ENCODE results near the gene MMRN1. TPM values are rescaled to one million over a fixed set of nuclear protein-coding genes. Genes with fewer than 3 reads are reported as not detected.

Gene MMRN1
- total RNA-seq, 1 experiment from 2014 or later = not detected

DNA sequence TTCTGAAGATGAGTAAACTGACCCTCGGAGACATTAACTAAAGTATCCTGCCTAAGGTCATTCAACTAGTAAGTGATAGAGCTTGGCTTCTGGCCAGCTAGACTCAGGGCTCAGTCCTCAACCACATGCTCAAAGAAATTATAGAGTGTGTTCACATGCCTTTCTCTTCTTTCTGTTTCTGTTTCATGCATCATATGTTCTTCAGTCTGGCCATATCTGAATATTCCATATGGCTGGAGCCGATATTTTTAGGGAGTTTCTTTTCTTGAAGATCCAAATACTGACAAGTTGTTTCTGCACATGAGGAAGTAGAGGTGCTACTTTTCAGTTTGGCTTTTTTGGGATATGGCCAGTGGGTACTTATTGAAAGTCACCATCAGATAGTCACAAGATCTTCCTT is 44.9 kb downstream of the MMRN1 start:
- no peaks in the 10 kb centered on the region for H3K4me1 ChIP-seq (replicated peaks)
- H3K27me3 ChIP-seq (replicated peaks) = 0 out of 2 replicates have a peak, but pooled peaks cover 3% of the 10 kb centered on the region
- no peak for DNase-seq (ENCODE audit: low read depth in 1 of 2, low spot score in 2 of 2)

DNA sequence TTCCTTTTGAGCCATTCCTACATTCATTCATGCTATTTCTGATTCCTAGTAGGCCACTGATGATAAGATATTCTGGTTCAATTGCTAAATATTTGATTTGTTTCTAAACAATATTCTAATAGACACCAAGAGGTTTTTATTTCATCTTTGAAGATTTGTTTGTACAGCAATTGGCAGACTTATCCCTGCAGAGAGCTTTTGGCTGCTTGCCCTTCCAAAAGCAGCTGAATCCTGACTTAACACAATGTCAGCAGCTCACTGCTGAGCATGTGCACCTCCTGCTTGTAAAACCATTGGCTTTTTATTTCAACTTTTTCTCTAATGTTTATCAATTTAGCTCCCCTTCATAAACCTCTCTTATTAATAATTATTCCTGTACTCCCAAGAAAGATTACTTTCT is 45.3 kb downstream of the MMRN1 start:
- H3K9me3 ChIP-seq (replicated peaks) = no peaks in the 10 kb centered on the region
- 0 out of 2 replicates have a peak, but pooled peaks cover 3% of the 10 kb centered on the region for H3K27me3 ChIP-seq (replicated peaks)
- H3K4me1 ChIP-seq (replicated peaks) = no peaks in the 10 kb centered on the region
- no peak overlapping the region for H3K27ac ChIP-seq
- no peaks in the 10 kb centered on the region for H3K36me3 ChIP-seq
- DNase-seq (ENCODE audit: low read depth in 1 of 2, low spot score in 2 of 2) = no peak
- no peak overlapping the region for H3K4me3 ChIP-seq

More for the DNA sequence above, 44.9 kb downstream of the MMRN1 start:
- H3K9me3 ChIP-seq (replicated peaks) = no peaks in the 10 kb centered on the region
- H3K36me3 ChIP-seq = no peaks in the 10 kb centered on the region
- H3K4me3 ChIP-seq = no peak overlapping the region
- H3K27ac ChIP-seq = no peak overlapping the region

DNA sequence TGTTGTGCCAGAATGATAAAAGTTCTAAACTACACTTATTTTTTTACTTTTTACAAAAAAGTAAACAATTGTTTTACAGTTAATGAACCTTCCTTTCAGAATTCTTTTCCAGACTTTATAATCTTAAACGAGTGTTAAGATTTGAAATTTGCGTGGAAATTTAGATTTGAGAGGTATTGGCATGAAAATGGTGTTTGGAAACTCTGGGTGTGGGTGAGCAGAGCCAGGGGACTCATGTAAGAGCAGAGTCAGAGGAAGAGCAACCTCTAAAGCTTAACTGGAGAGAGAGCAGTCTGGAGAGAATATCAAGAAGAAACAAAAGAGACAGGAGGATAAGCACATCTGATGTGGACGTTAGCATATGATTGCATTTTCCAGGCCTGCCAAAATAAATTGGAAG is 48.2 kb downstream of the MMRN1 start:
- Histone ChIP-seq H3K27me3 (replicated peaks) (0 out of 2 replicates have a peak, but pooled peaks cover 3% of the 10 kb centered on the region), H3K4me3 (no peak overlapping the region), H3K9me3 (replicated peaks) (no peaks in the 10 kb centered on the region), H3K27ac (no peak overlapping the region), H3K4me1 (replicated peaks) (no peaks in the 10 kb centered on the region), H3K36me3 (no peaks in the 10 kb centered on the region)
- no peak for DNase-seq (ENCODE audit: low read depth in 1 of 2, low spot score in 2 of 2)

DNA sequence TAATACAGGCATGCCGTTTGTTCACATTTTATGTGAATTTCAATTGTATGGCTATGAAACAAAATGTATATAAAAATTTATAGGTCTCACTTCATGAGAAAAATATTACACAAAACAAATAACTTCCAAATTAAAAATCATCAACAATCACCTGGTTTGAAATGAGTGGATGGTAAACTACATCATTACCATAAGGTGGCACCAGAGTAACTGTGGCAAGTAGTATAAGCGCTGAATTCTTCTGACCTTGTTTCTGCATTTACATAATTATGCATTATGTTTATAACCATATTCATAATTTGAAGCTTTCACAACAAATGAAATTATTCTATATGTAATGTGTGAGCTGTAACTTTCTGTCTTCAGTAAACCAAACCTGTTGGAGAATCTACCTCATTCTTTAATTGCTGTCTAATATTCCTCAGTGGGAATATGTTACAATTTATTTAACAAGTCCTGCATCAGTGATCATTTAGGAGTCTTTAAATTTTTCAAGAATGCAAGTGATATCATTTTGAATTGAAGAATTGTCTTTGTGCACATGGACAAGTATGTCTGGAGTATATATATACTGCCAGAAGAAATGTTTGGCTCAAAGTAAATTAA is 55.2 kb downstream of the MMRN1 start:
- no peaks in the 10 kb centered on the region for H3K9me3 ChIP-seq (replicated peaks)
- no peaks in the 10 kb centered on the region for H3K4me1 ChIP-seq (replicated peaks)
- DNase-seq (ENCODE audit: low read depth in 1 of 2, low spot score in 2 of 2) = no peak
- peaks cover 6% of the 10 kb centered on the region; the same call in 1 of the 2 replicates for H3K27me3 ChIP-seq (replicated peaks)
- H3K27ac ChIP-seq = no peak overlapping the region
- H3K36me3 ChIP-seq = no peaks in the 10 kb centered on the region
- no peak overlapping the region for H3K4me3 ChIP-seq

DNA sequence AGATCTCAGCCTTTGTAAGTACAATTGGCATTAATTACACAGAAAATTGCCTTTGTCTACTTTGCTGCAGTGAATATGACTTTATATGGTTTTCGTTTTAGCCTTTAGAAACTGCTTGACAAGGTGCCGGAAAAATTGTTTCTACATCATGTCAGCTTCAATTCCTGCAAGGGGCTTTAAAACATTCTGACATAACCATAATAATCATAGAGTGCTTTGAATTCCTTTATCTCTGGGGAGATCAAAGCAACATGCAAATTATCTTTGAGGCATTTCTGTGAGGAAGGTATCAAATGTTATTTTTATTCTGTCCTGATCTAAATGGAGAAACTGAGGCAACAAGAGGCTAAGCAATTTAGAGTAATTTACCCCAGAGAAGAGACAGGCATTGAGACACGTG is 57.8 kb downstream of the MMRN1 start:
- H3K9me3 ChIP-seq (replicated peaks) = no peaks in the 10 kb centered on the region
- no peaks in the 10 kb centered on the region for H3K4me1 ChIP-seq (replicated peaks)
- no peak overlapping the region for H3K4me3 ChIP-seq
- peaks cover 6% of the 10 kb centered on the region; the same call in 1 of the 2 replicates for H3K27me3 ChIP-seq (replicated peaks)
- no peak for DNase-seq (ENCODE audit: low read depth in 1 of 2, low spot score in 2 of 2)
- no peaks in the 10 kb centered on the region for H3K36me3 ChIP-seq
- H3K27ac ChIP-seq = no peak overlapping the region

DNA sequence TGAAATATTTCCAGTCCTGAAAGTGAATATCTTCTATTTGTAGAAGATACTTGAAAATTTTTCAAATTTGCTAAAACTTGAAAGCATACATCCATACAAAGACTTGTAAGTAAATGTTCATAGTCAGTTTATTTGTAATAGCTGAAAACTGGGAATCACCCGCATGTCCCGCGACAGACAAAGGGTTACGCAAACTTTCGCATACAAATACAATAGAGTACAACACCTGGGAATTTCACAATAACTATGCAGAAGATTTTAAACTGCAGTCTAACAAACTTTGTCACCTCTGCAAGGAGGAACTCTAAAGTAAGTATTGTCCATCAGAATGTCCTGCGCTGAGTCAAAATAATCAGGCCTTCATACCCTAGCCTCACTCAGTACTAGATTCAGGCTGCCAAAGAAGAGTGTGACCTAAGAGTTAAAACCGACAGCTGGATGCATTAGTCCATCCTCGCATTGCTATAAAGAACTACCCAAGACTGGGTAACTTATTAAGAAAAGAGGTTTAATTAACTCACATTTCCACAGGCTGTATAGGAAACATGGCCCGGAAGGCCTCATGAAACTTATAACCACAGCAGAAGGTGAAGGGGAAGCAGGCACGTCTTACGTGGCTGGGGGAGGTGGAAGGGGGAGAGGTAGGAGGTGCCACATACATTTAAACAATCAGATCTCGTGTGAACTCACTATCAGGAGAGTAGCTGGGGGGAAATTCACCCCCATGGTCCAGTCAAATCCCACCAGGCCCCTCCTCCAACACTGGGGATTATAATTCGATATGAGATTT is 60.4 kb downstream of the MMRN1 start:
- no peak overlapping the region for H3K4me3 ChIP-seq
- DNase-seq (ENCODE audit: low read depth in 1 of 2, low spot score in 2 of 2) = no peak
- H3K4me1 ChIP-seq (replicated peaks) = no peaks in the 10 kb centered on the region
- H3K9me3 ChIP-seq (replicated peaks) = no peaks in the 10 kb centered on the region
- H3K27me3 ChIP-seq (replicated peaks) = 0 out of 2 replicates have a peak, but pooled peaks cover 4% of the 10 kb centered on the region
- H3K36me3 ChIP-seq = no peaks in the 10 kb centered on the region
- H3K27ac ChIP-seq = no peak overlapping the region

DNA sequence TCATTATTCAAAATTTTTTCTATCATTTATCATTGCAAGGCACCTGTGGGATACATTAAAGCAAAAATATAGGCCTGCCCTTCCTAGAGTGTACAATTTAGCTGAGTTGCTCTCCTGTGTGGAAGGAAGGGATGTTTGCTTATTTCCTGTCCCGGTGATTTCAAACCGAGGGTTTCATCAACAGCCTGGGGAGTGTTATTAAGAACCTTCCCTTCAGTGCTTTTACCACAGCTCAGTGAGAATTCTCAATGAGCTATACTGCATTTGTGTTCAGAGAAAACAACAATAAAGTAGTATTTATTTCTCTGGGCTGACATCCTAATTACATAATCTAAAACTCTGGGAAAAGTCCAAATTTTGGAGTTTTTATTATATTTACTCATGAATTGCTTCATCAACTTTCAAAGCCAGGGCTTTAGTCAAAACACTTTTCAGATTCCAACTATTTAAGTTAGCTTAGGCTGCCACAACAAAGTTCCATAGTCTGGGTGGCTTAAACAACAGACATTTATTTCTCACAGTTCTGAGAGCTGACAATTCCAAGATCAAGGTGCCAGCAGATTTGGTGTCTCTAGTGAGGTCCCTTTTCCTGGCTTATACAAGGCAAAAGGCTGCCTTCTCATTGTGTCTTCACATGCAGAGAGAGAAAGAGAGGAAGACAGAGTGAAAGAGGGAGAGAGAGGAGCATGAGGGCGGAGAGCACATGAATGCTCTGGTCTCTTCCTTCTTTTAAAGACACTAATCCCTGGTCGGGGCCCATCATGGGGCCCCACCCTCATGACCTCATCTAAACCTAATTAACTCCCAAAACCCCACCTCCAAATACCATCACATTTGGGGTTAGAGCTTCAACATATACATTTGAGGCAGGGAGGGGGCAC is 62.6 kb downstream of the MMRN1 start:
- Histone ChIP-seq H3K4me1 (replicated peaks) (no peaks in the 10 kb centered on the region), H3K36me3 (no peaks in the 10 kb centered on the region), H3K27me3 (replicated peaks) (0 out of 2 replicates have a peak, but pooled peaks cover 2% of the 10 kb centered on the region), H3K9me3 (replicated peaks) (no peaks in the 10 kb centered on the region), H3K4me3 (no peak overlapping the region), H3K27ac (no peak overlapping the region)
- no peak for DNase-seq (ENCODE audit: low read depth in 1 of 2, low spot score in 2 of 2)

DNA sequence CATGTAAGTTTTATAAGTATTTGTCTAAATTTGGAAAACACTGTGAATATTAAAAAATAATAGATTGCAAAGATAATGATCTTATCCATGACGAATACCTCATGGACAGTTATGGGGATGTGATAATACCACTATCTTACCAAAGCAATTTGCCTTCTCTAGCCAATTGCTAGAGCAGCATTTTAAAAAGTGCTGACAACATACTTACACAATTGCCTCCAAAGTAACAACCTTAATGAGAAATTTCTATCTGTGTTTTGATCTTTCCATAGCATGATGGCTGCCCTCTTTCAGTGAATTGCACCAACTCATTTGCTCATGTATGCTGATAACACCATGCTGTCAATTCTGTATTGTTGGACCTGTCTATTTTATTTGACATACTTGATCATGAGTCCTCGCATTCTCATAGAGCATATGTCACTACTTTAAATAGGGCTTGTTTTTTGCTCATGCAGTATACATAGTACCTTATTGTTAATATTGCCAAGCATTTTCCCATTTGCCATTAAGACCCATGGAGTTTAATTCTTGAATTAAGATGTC is 87.2 kb downstream of the MMRN1 start:
- Histone ChIP-seq H3K27ac (no peak overlapping the region), H3K27me3 (replicated peaks) (no peaks in the 10 kb centered on the region), H3K9me3 (replicated peaks) (no peaks in the 10 kb centered on the region), H3K4me1 (replicated peaks) (no peaks in the 10 kb centered on the region), H3K4me3 (no peak overlapping the region), H3K36me3 (no peaks in the 10 kb centered on the region)
- DNase-seq (ENCODE audit: low read depth in 1 of 2, low spot score in 2 of 2) = no peak

DNA sequence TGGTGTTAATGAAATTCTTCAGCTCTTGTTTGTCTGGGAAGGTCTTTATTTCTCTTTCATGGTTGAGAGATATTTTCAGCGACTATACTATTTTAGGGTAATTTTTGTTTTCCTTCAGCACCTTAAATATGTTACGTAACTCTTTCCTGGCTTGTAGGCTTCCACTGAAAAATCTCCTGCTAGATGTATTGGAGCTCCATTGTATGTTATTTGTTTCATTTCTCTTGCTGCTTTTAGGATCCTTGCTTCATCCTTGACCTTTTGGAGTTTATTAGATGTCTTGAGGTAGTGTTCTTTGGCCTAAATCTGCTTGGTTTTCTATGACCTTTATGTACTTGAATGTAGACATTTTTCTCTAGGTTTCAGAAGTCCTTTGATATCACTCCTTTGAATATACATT is 93.6 kb downstream of the MMRN1 start:
- DNase-seq (ENCODE audit: low read depth in 1 of 2, low spot score in 2 of 2) = no peak
- Histone ChIP-seq H3K27me3 (replicated peaks) (no peaks in the 10 kb centered on the region), H3K9me3 (replicated peaks) (no peaks in the 10 kb centered on the region), H3K27ac (no peak overlapping the region), H3K4me3 (no peak overlapping the region), H3K36me3 (no peaks in the 10 kb centered on the region), H3K4me1 (replicated peaks) (no peaks in the 10 kb centered on the region)

DNA sequence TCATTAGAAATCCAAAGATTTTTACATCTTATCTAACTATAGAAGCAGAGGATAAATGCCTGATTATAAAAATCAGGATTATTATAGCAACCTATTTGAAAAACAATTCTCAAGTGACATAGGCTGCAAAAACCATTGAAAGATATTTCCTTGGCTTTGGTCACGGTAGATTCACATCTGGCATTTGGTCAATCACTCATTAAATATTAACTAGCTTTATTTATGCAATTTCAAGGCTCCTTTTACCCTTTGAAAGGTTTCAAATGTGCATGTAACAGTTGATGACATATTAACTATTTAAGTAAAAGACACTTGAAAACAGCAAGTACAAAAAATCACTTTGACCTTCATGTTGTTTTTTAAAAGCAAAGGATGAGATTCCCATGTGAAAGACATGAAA is 98.1 kb downstream of the MMRN1 start:
- Histone ChIP-seq H3K27ac (no peak overlapping the region), H3K4me1 (replicated peaks) (peaks cover 10% of the 10 kb centered on the region; the same call in 1 of the 2 replicates), H3K36me3 (no peaks in the 10 kb centered on the region), H3K4me3 (no peak overlapping the region), H3K27me3 (replicated peaks) (peaks cover 4% of the 10 kb centered on the region; the same call in 1 of the 2 replicates), H3K9me3 (replicated peaks) (no peaks in the 10 kb centered on the region)
- DNase-seq (ENCODE audit: low read depth in 1 of 2, low spot score in 2 of 2) = no peak

DNA sequence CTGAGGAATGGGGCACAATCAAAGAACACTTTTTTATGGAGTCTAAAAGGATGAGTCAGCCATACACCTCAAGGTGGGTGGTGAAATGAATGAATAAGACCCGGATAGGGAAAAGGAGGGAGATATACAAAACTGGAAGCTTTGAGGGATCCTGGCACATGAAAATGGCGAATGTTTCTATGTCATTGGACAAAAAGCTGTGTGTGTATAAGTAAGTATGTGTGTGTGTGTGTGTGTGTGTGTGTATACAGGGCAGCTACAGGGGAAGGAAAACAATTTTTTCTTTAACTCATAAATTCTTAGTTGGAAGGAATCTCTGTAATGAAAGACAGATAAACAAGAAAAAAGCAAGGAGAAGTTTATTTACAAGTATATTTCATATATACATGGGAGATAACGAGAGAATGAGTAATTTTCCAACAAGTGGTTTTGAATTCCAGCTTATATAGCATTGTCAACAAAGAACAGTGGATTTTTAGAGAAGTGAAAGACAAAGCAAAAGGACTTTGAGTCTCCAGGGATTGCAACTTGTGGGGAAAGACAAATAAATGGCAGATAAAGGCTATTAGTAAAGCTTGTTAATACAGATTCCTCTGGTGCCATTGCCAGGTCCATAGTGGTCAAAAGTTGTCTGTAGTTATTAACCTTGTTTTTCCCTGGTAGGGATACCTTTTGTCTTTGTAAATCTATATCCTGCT is 99.7 kb downstream of the MMRN1 start:
- Histone ChIP-seq H3K9me3 (replicated peaks) (no peaks in the 10 kb centered on the region), H3K4me3 (no peak overlapping the region), H3K4me1 (replicated peaks) (peaks cover 10% of the 10 kb centered on the region; the same call in 1 of the 2 replicates), H3K27me3 (replicated peaks) (peaks cover 10% of the 10 kb centered on the region; the same call in 1 of the 2 replicates), H3K27ac (no peak overlapping the region), H3K36me3 (no peaks in the 10 kb centered on the region)
- DNase-seq (ENCODE audit: low read depth in 1 of 2, low spot score in 2 of 2) = peak in 1 of 2 experiments; percentile 44

DNA sequence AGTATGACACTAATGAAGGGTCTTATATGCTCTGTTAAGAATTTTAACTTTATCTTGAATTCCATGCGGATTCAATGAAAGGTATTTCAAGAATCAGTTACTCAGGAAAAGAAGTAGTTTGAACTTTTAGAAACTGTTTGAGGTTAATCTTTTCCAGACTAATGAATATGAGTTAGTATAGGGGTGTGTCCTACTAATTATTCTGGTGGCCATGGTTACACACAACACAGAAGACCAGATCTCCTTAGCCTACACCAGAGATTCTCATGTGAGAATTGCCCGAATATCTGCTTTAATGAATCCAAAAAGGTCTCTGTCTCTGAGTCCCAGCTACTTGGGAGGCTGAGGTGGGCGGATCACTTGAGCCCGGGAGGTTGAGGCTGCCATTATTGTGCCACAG is 100.4 kb downstream of the MMRN1 start:
- Histone ChIP-seq H3K4me1 (replicated peaks) (peaks cover 10% of the 10 kb centered on the region; the same call in 1 of the 2 replicates), H3K27ac (no peak overlapping the region), H3K36me3 (no peaks in the 10 kb centered on the region), H3K27me3 (replicated peaks) (peaks cover 10% of the 10 kb centered on the region; the same call in 1 of the 2 replicates), H3K9me3 (replicated peaks) (no peaks in the 10 kb centered on the region), H3K4me3 (no peak overlapping the region)
- no peak for DNase-seq (ENCODE audit: low read depth in 1 of 2, low spot score in 2 of 2)

DNA sequence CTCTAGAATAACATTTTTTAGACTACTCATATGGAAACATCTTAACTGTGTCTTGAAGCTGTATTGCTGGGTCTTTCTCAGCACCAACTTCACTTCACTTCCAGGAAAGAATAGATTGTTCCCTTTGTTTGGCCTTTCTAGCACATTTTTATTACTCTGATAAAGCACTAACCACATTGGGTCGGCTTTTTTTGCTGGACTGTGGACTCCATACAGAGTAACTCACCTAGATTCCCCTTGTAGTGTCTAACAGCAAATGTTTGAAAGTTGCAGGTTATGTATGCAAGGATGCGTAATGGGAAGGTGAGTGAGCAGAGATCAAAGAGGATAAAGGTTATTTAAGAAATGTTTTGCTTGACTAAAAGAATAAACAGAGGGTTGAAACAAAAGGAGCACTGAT is 101.2 kb downstream of the MMRN1 start:
- no peaks in the 10 kb centered on the region for H3K36me3 ChIP-seq
- peaks cover 10% of the 10 kb centered on the region; the same call in 1 of the 2 replicates for H3K4me1 ChIP-seq (replicated peaks)
- H3K27ac ChIP-seq = no peak overlapping the region
- DNase-seq (ENCODE audit: low read depth in 1 of 2, low spot score in 2 of 2) = no peak
- H3K27me3 ChIP-seq (replicated peaks) = peaks cover 10% of the 10 kb centered on the region; the same call in 1 of the 2 replicates
- H3K4me3 ChIP-seq = no peak overlapping the region
- H3K9me3 ChIP-seq (replicated peaks) = no peaks in the 10 kb centered on the region
